ENCODE measurements around the gene IREB2.
"Not testable (repeated sequence)": the region's sequence is repeated elsewhere in the genome, so short reads cannot be mapped to it uniquely, and the experiment has no call there.

IREB2 gene, protein sequence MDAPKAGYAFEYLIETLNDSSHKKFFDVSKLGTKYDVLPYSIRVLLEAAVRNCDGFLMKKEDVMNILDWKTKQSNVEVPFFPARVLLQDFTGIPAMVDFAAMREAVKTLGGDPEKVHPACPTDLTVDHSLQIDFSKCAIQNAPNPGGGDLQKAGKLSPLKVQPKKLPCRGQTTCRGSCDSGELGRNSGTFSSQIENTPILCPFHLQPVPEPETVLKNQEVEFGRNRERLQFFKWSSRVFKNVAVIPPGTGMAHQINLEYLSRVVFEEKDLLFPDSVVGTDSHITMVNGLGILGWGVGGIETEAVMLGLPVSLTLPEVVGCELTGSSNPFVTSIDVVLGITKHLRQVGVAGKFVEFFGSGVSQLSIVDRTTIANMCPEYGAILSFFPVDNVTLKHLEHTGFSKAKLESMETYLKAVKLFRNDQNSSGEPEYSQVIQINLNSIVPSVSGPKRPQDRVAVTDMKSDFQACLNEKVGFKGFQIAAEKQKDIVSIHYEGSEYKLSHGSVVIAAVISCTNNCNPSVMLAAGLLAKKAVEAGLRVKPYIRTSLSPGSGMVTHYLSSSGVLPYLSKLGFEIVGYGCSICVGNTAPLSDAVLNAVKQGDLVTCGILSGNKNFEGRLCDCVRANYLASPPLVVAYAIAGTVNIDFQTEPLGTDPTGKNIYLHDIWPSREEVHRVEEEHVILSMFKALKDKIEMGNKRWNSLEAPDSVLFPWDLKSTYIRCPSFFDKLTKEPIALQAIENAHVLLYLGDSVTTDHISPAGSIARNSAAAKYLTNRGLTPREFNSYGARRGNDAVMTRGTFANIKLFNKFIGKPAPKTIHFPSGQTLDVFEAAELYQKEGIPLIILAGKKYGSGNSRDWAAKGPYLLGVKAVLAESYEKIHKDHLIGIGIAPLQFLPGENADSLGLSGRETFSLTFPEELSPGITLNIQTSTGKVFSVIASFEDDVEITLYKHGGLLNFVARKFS

DNA sequence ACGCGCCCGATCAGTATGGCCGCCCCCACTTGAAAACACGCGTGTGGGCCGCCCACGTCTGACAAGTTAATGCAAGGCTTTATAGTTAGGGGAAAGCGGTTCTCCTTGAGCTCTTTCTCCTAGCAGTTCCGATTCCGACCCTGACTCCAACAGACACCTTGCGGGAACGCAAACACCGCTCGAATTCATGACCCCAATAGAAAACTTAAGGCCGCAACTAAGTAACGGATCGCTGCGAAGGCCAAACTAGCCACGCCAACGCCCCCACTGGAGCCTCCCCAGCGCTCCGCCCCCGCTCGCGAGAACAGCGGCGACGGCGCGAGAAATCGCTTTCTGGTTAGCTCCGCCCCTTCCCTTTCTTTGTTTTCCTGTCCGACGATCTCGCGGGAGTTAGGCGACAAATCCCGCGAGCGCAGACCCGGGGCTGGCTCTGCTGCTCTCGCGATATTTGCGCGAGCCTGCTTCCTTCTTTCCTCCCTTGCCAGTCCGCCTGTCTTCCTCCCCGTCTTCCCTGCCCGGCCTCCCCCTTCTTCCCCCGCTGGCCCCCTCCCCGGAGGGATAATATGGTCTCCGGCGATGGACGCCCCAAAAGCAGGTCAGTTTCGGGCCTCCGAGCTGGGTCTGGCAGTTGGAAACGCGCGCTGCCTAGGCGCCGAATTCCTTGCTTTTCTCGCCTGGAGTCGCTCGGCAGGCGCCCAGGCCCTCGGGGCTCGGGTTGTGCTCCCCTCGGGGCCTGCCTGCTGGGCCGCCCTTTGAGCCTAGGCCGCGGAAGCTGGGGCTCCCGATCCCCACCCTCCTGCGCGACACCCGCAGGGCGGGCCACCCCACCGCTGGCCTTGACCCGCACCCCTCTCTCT is at the start of gene IREB2:
IREB2 (plus strand) TSS at position 455 of the 857 bp plus-strand sequence; CDS start at position 577, 122 bp downstream.
- peak; percentile 97 for DNase-seq

DNA sequence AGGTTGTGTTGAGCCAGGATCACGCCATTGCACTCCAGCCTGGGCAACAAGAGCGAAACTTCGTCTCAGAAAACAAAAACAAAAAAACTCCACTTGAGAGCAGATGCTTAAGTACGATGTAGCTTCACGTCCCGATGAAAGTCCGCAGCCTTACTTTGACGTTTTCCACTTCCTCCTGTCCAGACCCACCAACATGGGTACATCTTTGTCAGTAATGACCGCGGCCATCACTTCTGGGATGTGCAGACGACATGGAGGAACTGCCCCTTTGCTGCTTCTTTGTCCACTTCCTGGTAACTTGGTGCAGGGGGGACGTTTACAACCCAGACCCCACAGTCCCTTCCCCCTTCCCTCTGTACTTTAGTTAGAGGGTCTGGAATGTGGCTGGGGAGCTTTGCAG is 49.2 kb upstream of the IREB2 start:
- no peak for DNase-seq

DNA sequence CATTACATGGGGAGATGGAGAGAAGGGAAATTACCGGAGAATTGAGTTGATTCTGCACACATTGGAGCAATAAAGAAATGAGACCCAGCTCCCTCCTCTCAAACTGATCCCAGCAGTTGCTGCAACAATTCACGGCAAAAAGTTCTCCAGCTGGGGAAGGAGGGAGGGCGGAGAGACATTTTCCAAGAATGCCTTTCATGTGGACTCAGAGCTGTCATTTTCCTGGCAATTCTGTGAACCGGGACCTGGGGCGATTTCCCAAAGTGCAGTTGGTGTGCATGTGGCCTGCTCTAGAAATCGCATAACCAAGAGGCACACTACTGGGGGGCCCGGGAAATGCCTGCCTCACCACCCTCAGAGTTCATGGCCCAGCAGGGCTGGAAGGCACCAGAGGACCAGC is 48.7 kb upstream of the IREB2 start:
- no peak for DNase-seq

DNA sequence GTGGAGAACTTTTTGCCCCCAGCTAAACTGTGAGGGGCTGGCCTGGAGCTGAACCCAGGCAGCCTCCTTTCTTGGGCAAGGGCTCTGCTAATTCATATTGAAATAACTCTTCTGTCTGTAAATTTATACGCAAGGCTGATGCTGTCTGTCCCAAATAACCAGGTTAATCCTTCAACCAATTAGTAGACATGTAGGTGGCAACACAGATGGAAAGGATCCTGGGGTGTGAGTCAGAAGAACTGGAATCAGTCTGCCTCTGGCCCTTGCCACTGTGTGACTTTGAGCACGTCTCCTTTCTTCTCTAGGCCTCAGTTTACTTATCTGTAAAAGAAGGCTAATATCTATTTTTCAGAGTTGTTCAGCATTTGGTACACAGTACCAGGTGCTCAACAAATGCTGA is 48.3 kb upstream of the IREB2 start:
- DNase-seq: no peak

DNA sequence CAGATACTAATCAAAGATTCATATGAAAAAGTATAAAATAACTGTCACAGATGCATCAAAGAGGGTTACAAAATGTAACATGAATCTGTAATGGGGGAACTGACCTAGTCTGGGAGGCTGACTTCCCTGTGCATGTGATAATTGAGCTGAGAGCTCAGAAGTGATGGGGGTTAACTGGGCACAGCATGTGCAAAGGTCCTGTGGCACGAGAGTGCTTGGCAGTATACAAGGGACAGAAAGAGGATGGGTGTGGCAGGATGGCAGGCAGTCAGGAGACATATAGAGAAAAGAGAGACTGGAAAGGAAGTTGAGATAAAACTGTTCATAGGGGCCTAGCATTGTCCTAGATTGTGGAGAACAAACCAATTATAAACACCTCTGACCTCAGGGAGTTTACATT is 47.8 kb upstream of the IREB2 start:
- DNase-seq: no peak

DNA sequence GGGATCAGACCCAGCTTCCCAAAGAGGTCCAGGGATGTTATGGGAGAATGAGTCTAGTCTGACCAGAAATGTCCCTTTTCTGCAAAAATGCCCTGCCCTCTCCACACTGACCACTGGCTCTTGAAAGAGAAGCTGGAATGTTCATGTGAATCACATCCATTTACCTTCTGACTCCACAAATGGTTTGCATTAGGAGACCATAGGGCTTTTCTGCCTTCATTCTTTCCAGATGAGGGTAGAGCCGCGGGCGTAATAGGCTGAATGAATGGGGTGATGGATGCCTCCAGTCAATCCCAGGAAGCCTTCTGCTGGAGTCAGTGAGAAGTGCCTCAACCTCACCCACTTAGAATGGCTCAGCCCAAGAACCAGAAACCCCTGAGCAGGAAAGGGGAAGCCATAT is 47.2 kb upstream of the IREB2 start:
- no peak for DNase-seq

DNA sequence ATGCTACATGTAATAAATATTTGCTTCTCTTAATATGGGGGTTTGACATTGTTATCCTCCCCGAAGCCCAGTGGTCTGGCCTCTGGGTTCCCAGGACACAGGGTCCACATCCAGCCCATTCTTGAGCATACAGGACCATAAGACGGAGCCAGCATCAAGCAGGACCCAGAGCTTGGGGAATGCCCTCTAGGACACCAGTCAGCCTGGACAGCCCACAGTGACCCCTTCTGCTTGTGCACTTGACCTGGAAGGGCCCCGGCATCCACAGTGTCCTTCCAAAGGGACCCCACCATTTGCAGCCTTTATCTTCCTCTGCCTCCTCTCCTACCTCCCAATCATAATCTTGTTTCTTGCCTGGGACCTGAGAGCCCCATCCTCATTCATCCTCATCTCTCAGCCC is 46.2 kb upstream of the IREB2 start:
- no peak for DNase-seq

DNA sequence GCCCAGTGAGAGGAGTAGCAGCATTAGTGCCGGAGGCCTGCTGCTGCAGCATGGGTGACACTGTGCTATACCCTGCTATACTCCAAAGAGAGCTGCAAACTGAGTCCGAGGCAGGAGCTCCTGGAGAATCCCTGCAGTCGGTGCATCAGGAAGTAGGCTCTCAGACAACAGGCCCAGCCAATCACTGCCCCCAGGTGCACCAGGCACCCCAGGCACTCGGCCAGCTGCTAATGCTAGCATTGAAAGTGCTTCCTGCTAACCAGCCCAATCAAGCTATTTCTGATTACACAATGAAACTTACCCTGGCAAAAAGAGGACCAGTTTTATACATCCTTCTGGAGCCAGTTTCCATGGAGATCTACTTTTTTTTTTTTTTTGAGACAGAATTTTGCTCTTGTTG is 45.6 kb upstream of the IREB2 start:
- DNase-seq: peak; percentile 85

DNA sequence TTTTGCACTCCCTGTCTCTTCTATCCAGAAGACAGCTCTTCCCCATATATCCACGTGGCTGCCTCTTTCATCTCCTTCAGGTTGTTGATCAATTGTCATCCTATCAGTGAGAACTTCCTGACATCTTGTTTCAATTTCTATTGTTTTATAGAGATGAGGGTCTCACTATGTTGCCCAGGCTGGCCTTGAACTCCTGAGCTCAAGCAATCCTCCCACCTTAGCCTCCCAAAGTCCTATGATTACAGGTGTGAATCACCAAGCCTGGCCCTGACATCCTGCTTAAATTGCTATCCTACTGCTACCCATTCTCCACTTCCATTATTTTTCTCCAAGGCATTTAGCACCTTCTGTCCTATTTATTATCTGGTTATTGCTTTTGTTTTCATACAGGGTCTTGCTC is 44.9 kb upstream of the IREB2 start:
- no peak for DNase-seq

DNA sequence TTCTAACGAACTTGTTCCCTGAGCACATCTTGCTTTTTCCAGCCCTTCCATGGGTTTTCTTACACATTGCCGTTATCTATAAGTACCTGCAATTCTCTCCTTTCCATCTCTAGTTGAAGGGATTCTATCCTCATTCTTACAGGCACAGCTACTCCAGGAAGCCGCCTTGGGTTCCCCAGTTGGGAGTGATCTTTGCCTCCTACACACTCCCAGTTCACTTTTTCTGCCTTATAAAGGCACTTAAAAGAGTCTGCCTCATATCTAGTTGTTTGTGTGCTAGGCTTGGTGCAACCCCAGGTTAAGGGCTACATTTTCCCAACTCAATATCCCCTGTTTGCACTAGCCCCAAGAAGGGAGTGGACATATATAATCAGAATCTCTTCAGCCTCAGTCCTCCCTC is 44.0 kb upstream of the IREB2 start:
- DNase-seq: no peak

DNA sequence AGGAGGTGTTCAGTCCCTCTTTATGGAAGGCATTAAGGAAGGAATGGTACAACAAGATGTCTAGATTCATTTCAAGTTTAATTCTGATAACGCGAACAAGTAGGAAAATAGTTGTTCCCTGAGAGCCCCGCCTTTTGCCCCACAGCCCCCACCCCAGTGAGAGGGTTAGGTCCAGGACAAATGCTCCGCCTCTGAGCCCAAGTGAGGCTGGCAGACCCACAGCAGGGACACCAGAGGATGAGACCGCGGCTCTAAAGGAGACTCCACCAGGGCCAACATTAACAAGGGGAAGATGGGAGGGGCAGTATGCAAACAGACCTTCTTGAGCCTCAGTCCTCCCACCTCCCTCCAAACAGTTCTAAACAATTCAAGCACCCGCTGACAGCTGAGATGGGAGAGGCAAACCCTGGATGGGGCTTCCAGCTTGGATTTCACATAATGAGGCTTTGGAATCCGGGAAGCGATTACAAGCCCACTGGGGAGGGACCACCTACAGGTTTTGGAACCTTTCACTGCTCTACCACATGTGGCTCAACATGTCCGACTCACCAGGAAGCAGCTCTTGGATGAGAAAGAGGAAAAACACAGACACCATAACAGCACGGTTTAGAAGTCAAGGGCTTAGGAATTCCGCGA is 42.9 kb upstream of the IREB2 start:
- peak; percentile 13 for DNase-seq

DNA sequence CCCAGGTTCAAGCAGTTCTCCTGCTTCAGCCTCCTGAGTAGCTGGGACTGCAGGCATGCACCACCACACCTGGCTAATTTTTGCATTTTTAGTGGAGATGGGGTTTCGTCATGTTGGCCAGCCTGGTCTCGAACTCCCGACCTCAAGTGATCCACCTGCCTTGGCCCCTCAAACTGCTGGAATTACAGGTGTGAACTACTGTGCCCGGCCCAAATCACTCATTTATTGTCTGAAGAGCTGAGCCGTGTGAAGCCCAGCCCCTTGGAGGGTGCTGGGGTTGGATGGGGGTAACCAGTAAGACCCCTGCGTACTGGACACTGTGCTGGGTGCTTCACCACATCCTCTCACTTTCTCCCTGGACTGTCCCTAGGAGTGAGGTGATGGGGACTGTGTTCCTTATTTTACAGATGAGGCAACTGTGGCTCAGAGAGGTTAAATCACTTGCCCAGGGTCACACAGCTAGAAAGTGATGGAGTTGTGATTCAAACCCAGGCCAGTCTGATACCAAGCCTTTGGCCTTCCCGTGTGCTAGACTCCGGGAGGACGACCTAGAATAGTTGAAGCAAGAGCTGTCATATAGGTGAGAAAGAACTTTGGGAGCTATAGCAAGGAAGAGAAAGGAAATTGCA is 41.7 kb upstream of the IREB2 start:
- no peak for DNase-seq

DNA sequence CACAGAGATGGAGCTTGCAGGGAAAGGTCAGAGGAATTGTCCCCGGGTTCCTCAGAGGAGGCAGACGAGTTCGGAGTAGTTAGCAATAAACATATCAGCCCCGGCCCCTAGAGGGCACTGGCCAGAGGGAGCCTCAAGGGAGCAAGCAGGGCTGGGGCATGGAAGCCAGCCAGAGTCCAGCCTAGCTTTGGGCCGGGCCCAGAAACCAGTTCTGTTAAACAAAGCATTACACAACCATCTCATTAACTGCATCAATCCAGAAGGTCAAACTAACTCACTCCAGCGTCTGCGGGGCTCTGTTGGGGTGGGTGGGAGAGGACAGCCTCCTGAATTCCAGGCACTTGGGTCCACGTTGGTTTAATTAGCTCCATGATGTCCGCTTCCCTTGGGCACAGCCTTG is 41.0 kb upstream of the IREB2 start:
- DNase-seq: no peak

DNA sequence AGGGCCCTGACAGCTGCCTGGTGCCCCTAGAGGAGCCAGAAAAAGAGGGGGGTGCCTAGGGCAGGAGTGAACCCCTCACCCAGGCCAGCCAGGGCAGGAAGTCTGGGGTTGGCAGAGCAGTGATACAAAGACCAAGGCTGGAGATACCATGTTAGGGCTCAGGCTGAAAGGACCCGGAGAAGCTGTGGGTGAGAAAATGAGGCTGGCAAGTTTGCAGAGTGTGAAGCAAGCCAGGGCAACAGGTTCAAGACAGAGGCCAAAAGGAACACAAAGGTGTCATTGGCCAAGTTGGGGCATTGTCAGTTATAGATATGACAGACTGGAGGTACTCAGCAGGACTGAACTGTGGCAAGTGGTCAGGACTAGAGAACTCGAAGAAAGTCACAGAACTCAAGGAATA is 40.6 kb upstream of the IREB2 start:
- no peak for DNase-seq

DNA sequence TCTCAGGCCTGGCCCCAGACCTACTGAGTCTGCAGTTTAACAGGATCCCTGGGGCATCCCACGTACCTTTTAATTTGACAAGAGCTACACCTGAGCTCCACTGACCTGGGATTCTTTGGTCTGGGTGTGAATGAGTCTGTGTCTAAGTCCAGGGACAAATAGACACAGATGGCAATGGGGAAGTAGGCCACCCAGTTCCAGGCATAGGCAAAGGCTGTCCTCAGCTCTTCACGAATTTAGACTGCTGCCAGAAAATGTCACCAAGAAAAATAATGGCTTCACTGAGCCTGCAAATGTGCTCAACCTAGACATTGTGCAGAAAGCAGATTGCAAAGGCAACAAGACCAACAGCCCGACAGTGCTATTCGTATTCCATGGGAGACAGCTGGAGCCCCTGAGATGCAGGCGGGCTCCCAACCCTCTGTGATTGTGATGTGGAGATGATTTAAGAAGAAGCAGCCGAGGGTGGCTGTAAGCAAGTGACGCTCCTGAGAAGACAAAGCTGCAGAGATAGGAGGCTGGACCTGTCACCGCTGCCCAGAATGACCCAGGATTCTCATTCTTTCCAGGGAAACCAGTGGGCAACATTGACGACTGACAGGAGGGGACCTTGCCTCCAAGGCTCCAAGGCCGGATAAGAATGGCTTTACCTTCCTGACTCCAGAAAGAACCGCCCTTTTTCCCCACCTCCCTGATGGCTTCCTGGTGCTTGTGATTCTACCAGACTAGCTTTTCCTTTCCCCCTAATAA is 39.8 kb upstream of the IREB2 start:
- DNase-seq: no peak

DNA sequence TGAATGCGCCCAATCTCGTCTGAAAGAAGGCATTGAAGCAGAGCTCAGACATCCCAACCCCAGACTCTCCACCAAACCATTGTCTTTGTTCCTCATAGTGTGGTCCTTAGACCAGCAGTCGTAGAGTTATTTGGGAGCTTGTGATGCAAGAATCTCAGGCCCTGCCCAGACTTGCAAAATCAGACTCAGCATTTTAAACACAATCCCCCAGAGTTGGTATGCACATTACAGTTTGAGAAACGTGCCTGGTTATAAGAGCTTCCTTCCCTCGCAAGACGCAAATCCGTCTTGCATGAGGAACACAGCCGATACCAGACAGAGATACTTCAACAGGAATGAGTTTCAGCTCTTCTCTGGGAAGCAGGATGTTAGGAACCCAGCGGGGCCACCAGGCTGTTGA is 38.9 kb upstream of the IREB2 start:
- DNase-seq: no peak

DNA sequence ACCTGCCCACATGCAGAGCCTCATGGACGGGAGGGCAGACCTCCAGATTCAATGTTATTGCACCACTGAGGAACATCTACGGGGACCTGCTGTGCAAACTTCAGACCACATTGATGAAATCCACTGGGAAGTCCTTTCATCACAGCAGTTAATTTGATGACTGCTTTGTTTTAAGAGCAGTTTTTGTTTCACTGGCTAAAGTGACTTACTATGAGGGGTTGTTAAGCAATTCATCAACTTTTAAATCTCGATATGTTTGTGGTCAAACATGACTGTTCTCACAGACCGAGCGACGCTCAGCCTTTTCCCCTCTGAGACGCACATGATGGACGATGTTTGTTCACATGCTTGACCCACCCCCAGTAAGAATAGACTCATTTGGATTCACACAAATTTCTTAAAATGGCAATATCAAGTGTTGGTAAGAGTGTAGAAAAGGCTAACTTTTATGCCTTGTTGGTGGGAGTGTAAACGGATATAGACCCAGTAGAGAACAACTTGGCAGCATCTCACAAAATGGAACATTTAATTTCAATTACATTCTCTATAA is 35.9 kb upstream of the IREB2 start:
- no peak for DNase-seq

DNA sequence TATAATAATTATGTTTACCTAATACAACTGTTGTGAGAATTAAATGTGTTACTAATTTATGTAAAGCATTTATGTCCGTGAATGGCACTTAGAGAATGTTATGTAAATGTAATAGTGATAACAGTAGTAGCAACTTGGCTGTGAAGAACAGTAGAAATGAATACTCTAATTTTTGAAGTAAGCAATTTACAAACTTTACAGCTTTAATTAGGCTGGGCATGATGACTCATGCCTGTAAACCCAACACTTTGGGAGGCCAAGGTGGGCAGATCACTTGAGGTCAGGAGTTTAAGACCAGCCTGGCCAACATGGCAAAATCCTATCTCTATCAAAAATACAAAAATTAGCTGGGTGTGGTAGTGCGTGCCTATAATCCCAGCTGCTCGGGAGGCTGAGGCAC is 33.9 kb upstream of the IREB2 start:
- no peak for DNase-seq

DNA sequence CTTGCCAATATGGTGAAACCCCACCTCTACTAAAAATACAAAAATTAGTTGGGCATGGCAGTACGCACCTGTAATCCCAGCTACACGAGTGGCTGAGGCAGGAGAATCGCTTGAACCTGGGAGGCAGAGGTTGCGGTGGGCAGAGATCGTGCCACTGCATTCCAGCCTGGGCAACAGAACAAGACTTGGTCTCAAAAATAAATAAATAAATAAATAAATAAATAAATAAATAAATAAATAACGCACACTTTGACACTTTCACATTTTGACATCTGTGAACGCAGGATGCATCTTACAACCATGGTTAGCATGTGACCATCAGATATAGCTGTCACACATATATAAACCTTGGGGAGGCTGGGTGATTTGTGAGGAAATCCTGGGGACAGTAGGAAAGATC is 33.2 kb upstream of the IREB2 start:
- not testable (repeated sequence) for DNase-seq

DNA sequence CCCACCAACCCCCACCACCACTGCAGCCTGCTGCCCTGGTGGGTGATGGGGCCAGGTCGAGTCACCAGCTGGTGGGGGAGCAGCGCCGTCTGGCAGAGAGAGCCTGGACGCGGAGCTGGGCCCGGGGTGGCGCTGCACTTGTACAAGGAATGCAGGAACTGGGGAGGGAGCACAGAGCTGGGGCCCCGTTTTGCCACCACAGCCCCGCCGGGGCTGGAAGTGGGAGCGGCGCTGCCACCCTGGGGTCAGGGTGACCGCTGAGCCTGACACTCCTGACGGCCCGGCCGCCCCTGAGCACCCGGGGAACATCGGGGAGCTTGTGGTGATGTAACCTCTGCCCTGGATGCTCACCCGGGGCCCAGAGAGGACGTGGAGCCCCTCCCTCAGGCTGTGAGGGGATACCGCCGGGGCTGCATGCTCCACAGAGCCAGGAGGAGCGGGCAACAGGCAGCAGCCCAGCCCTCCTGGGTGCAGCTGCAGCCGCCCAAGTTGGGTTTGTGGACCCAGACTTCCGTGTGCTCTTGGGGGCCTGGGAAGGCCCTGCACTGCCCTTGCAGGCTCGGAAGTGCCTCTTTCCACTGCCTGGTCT is 32.6 kb upstream of the IREB2 start:
- no peak for DNase-seq
